ENCODE results near the gene KDM6B. TPM values are rescaled to one million over a fixed set of nuclear protein-coding genes. Genes with fewer than 3 reads are reported as not detected.

KDM6B gene
- total and polyA plus RNA-seq, 9 of the 15 experiments (the other 6 are each of a cell fraction or from before 2014, with no cell fraction given) = 0.01 to 22.9 (median 2.2) TPM

GRCh38 chr17:7856811-7857712 is 23.0 kb downstream of the KDM6B start, which contains the start of gene NAA38 (continued):
- peak; percentile 16; the same call in 1 of the 2 replicates for TF ChIP-seq ARID4B (CRISPR knock-in tag; IDR thresholded peaks at IDR 0.05)
- no peak for TF ChIP-seq NCOA6 (IDR thresholded peaks at IDR 0.05)
- peak; percentile 71; the same call in 1 of the 2 replicates for TF ChIP-seq ZNF197 (CRISPR knock-in tag; IDR thresholded peaks at IDR 0.05; ENCODE audit: low read depth)
- TF ChIP-seq ZNF24 (IDR thresholded peaks at IDR 0.05) = peak; percentile 34; the same call in 1 of the 2 replicates
- TF ChIP-seq, protein P1, sequence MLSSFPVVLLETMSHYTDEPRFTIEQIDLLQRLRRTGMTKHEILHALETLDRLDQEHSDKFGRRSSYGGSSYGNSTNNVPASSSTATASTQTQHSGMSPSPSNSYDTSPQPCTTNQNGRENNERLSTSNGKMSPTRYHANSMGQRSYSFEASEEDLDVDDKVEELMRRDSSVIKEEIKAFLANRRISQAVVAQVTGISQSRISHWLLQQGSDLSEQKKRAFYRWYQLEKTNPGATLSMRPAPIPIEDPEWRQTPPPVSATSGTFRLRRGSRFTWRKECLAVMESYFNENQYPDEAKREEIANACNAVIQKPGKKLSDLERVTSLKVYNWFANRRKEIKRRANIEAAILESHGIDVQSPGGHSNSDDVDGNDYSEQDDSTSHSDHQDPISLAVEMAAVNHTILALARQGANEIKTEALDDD (IDR thresholded peaks at IDR 0.05) = peak; percentile 74
- TF ChIP-seq ETS1 (conservative IDR thresholded peaks at IDR 0.05; ENCODE audit: control insufficient read depth, low read depth, low read length) = peak; percentile 95
- peak; percentile 75; the same call in 1 of the 2 replicates for TF ChIP-seq LCOR (CRISPR knock-in tag; IDR thresholded peaks at IDR 0.05)
- TF ChIP-seq ATF3 (IDR thresholded peaks at IDR 0.05) = no peak
- no peak for TF ChIP-seq ATF3 (CRISPR knock-in tag; conservative IDR thresholded peaks at IDR 0.05)
- no peak for TF ChIP-seq NR2F6 (CRISPR knock-in tag; IDR thresholded peaks at IDR 0.05)
- no peak; a peak in 1 of 4 replicates for TF ChIP-seq SRF (CRISPR knock-in tag; IDR thresholded peaks at IDR 0.05)
- TF ChIP-seq CHAMP1 (IDR thresholded peaks at IDR 0.05) = no peak
- TF ChIP-seq JUNB (CRISPR knock-in tag; conservative IDR thresholded peaks at IDR 0.05) = no peak

Measured in K562 (cell line).